NCI-H187 (cell line): ENCODE results near the gene NPAS3.
A peak's percentile ranks its signal among the peaks of the same experiment; 100 is the strongest.

Experiments used
- DNase-seq, 2 experiments: peaks; one replicate each; lab custom pipeline; 2025; lab: John Stamatoyannopoulos, UW

NPAS3 gene

GRCh38 chr14:33679461-33680225, 741.0 kb downstream of the NPAS3 start:
- DNase-seq, result no peak

- no peak for DNase-seq
Measured at GRCh38 chr14:33680873-33681272, 742.2 kb downstream of the NPAS3 start.

GRCh38 chr14:33682760-33683159, 744.1 kb downstream of the NPAS3 start:
- DNase-seq, result no peak

DNA sequence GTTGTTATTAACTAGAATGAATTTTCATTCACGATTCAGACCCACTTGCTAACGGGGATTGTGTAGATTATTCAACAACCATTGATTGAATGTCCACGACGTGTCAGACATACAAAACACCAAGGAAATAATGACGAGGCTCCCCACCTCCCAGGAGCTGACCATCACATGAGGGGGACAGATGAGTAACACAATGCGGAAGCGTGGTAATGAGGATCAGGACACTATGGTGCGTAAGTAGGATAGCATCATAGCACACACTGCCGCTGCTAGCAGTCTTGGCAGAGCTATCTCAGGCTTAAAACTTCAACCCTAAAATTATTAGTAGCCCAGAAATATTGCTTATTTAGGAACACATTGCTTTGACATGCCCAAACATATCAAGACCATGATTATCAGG, 746.3 kb downstream of the NPAS3 start:
- no peak for DNase-seq

GRCh38 chr14:33685698-33686097, 747.0 kb downstream of the NPAS3 start:
- no peak for DNase-seq

DNA sequence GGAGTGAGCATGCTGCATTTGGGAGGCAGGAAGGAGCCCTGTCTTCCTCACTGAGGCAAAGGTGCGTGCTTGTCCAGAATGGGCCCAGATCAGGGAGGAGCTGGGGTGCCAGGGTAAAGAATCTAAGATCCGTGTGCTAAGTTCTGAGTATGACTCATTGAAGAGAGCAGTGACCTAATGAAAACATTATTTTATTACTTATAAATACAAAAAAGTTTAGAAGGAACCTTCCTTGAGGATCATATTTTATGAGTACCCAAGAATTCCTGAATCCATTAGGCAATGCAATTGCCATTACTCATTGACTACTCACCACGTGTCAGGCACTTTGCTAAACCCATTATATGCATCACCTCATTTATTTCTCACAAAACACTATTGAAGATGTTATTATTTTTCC, 747.5 kb downstream of the NPAS3 start:
- no peak for DNase-seq

- DNase-seq, result no peak
Measured at GRCh38 chr14:33686856-33687255, 748.2 kb downstream of the NPAS3 start.

- DNase-seq, result no peak
Measured at GRCh38 chr14:33689680-33690079, 751.0 kb downstream of the NPAS3 start.

DNA sequence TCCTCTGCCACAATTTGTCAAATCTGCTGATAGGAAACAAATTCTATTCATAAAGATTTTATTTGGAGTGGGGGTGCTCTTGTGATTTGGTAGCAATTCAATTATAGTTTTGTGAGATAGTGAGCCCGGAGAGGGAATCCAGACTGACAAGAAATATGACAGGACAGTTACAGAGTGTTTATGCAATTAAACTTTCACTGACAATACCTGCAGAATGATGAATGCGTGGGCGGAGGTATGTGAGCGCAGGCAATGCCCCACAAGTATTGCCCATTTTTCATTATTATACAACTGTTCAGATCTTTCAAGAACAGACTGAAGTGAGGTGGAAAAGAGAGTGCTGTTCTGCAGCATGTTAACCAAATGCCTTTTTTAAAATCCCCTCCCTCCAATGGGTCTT, 753.2 kb downstream of the NPAS3 start:
- DNase-seq, result no peak

DNA sequence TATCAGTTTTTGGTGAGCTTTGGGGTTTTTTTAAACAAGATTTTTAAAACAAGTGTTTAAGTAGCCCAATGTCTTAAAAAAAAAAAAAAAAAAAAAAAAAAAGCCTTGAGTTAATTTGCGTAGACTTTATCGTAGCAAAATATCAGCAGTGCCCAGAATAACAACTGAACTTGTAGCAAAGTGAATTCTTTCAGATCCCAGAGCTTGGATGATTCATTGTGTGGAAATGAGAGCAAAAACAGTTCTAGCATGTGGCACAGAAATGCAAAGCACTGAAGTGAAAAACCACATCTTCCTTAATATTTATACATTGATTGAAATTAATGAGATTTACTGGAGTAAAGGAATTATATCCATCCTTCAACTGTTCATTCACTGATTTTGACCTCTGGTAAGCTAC, 754.1 kb downstream of the NPAS3 start:
- no peak for DNase-seq

- DNase-seq, result no peak
Measured at GRCh38 chr14:33693237-33693636, 754.6 kb downstream of the NPAS3 start.

GRCh38 chr14:33696165-33696564, 757.5 kb downstream of the NPAS3 start:
- peak in 1 of 2 experiments; percentile 12 for DNase-seq

- no peak for DNase-seq
Measured at GRCh38 chr14:33699300-33699983, 760.8 kb downstream of the NPAS3 start.

DNA sequence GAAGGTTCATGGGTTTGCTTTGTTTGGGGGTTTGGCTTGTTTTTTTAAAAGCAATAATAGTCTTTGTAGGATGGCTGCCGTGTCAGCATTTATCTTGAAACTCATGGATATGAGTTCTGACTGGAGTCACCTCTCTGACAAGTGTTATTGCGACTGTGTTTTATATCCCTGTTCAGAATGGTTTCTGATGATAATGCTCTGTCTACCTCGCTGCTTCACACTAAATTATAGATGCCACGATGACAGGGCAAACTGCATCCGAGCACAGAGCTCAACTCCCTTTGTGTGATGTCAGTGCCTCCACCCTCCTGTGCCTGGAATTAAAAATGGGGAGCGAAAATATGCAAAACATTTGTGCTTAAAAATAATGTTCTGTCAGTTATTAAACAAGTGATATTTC, 761.4 kb downstream of the NPAS3 start:
- DNase-seq, result no peak

GRCh38 chr14:33702293-33702692, 763.6 kb downstream of the NPAS3 start:
- no peak for DNase-seq

DNA sequence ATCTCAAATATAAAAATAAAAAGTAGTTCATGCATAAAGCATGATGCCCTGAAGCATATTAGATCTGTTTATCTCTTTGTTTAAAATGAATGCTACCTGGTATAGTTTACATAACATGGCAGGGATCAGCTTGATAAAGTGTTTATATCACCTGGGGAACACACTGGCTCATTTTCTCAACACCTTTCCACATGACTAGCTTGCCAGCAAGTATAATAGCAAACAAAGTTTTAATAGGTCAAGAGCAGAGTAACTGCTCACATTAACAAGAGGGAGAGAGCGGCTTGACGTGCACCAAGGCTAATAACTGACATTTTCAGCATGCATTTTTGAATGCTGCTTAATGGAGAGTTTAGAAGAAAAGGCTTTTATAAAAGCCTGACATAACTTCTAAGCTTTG, 765.8 kb downstream of the NPAS3 start:
- DNase-seq, result no peak

GRCh38 chr14:33705490-33705889, 766.8 kb downstream of the NPAS3 start:
- no peak for DNase-seq

GRCh38 chr14:33707716-33708115, 769.0 kb downstream of the NPAS3 start:
- no peak for DNase-seq

DNA sequence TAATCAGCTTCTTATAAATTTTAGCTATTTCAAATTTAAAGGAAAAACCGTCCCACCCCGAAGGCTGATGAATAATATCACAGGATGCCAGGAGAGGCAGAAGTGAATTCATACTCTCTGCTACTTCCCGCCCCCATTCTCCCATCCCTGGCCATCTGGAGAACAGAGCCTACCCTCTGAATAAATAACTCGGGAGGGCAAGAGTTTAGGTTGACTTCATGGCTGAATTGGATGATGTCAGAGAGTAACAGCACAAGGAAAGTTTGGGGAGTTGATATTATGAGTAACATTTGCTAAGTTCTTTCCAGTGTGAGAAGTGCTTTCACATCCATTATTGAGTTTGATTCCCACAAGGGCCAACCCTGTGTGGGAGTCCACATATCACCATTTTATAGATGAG, 770.6 kb downstream of the NPAS3 start:
- no peak for DNase-seq

GRCh38 chr14:33709711-33710110, 771.0 kb downstream of the NPAS3 start:
- peak in 1 of 2 experiments; percentile 19 for DNase-seq

- DNase-seq, result no peak
Measured at GRCh38 chr14:33710273-33710672, 771.6 kb downstream of the NPAS3 start.

GRCh38 chr14:33711194-33711593, 772.5 kb downstream of the NPAS3 start:
- no peak for DNase-seq

- DNase-seq, result no peak
Measured at GRCh38 chr14:33711811-33712216, 773.1 kb downstream of the NPAS3 start.
